ENCODE data around the gene CELA3A. TPM values are rescaled to one million over a fixed set of nuclear protein-coding genes. Genes with fewer than 3 reads are reported as not detected.
"Not testable (repeated sequence)": the region's sequence is repeated elsewhere in the genome, so short reads cannot be mapped to it uniquely, and the experiment has no call there.

CELA3A gene
- total RNA-seq, 1 experiment from 2014 or later, result not detected

GRCh38 chr1:21999645-22000044, 1.8 kb upstream of the CELA3A start:
- H3K4me1 Mint-ChIP-seq (ENCODE audit: insufficient read depth, unreplicated experiment); intact Hi-C loops (cut with micrococcal nuclease); H3K4me3 Mint-ChIP-seq (ENCODE audit: unreplicated experiment); H3K27ac Mint-ChIP-seq (ENCODE audit: low read depth, unreplicated experiment); BruUV-seq (replicated peaks); H3K27me3 Mint-ChIP-seq (ENCODE audit: insufficient read depth, unreplicated experiment); H3K9me3 Mint-ChIP-seq (ENCODE audit: unreplicated experiment); CTCF ChIA-PET; POLR2A ChIA-PET; H3K36me3 Mint-ChIP-seq (ENCODE audit: insufficient read depth, unreplicated experiment): not testable (repeated sequence)
- DNase-seq (ENCODE audit: unreplicated experiment), result peak; percentile 27

DNA sequence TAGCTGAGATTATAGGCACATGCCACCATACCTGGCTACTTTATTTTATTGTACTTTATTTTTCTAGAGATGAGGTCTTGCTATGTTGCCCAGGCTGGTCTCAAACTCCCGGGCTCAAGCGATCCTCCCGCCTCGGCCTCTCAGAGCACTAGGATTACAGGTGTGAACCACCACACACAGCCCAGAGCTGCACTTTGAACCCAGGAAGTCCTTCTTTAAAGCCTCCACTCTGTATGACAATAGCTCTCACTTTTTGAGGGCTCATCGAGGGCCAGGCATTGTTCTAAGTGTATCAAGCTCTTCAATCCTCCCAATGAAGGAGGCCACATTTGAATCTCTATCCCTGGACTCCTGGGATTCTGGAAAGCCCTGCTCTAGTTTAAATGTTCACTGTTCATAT, 1.0 kb downstream of the CELA3A start:
- intact Hi-C loops (cut with micrococcal nuclease); BruUV-seq (replicated peaks); H3K27me3 Mint-ChIP-seq (ENCODE audit: insufficient read depth, unreplicated experiment); DNase-seq (ENCODE audit: unreplicated experiment); H3K4me3 Mint-ChIP-seq (ENCODE audit: unreplicated experiment); H3K36me3 Mint-ChIP-seq (ENCODE audit: insufficient read depth, unreplicated experiment); H3K4me1 Mint-ChIP-seq (ENCODE audit: insufficient read depth, unreplicated experiment); POLR2A ChIA-PET; H3K9me3 Mint-ChIP-seq (ENCODE audit: unreplicated experiment); H3K27ac Mint-ChIP-seq (ENCODE audit: low read depth, unreplicated experiment): not testable (repeated sequence)
- CTCF ChIA-PET, result interaction anchor here (0.7 kb wide), 1 partner anchor 784 kb away, joined by 3 read pairs; no protein-coding TSS in a partner anchor

GRCh38 chr1:22002875-22003274, 1.4 kb downstream of the CELA3A start:
- H3K27me3 Mint-ChIP-seq (ENCODE audit: insufficient read depth, unreplicated experiment); BruUV-seq (replicated peaks); DNase-seq (ENCODE audit: unreplicated experiment); POLR2A ChIA-PET; H3K4me1 Mint-ChIP-seq (ENCODE audit: insufficient read depth, unreplicated experiment); H3K36me3 Mint-ChIP-seq (ENCODE audit: insufficient read depth, unreplicated experiment); H3K9me3 Mint-ChIP-seq (ENCODE audit: unreplicated experiment); intact Hi-C loops (cut with micrococcal nuclease); H3K27ac Mint-ChIP-seq (ENCODE audit: low read depth, unreplicated experiment); H3K4me3 Mint-ChIP-seq (ENCODE audit: unreplicated experiment): not testable (repeated sequence)
- CTCF ChIA-PET, result interaction anchor here (0.7 kb wide), 1 partner anchor 785 kb away, joined by 3 read pairs; no protein-coding TSS in a partner anchor

GRCh38 chr1:22003959-22004358, 2.5 kb downstream of the CELA3A start:
- H3K27me3 Mint-ChIP-seq (ENCODE audit: insufficient read depth, unreplicated experiment); POLR2A ChIA-PET; H3K27ac Mint-ChIP-seq (ENCODE audit: low read depth, unreplicated experiment); DNase-seq (ENCODE audit: unreplicated experiment); H3K4me3 Mint-ChIP-seq (ENCODE audit: unreplicated experiment); BruUV-seq (replicated peaks); CTCF ChIA-PET; H3K9me3 Mint-ChIP-seq (ENCODE audit: unreplicated experiment); H3K36me3 Mint-ChIP-seq (ENCODE audit: insufficient read depth, unreplicated experiment); H3K4me1 Mint-ChIP-seq (ENCODE audit: insufficient read depth, unreplicated experiment); intact Hi-C loops (cut with micrococcal nuclease): not testable (repeated sequence)

DNA sequence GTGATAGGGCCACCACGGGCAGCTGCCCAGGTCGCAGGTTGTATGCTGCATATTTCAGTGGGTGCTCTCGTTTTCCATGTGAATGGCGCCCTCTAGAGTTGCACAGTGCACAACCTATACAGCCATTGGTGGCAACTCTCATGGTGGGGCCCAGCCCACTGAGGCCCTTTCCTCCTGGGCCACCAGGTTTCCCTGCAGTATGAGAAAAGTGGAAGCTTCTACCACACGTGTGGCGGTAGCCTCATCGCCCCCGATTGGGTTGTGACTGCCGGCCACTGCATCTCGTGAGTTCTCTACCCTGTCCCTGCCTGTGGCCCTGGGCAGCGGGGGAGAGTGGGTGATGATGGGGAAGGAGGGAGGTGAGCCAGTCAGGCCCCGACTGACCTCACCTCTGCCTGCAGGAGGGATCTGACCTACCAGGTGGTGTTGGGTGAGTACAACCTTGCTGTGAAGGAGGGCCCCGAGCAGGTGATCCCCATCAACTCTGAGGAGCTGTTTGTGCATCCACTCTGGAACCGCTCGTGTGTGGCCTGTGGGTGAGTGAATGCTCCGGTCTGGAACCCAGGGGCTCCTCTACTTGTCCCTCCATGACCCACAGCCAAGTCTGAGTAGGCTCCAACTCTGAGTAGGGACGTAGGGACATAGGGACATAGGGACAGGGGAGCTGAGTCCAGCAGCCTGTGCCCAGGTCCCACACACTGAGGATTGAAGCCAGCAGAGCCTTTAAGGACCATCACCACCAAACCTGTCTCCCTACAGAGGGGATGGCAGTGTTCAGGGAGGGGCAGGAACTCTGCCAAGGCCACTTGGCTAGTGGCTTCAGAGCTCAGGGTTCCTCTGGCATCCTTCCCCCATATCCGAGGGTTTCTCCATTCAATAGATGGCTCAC, 4.0 kb downstream of the CELA3A start:
- H3K4me3 Mint-ChIP-seq (ENCODE audit: unreplicated experiment); H3K9me3 Mint-ChIP-seq (ENCODE audit: unreplicated experiment); POLR2A ChIA-PET; H3K27me3 Mint-ChIP-seq (ENCODE audit: insufficient read depth, unreplicated experiment); H3K4me1 Mint-ChIP-seq (ENCODE audit: insufficient read depth, unreplicated experiment); H3K36me3 Mint-ChIP-seq (ENCODE audit: insufficient read depth, unreplicated experiment); intact Hi-C loops (cut with micrococcal nuclease); H3K27ac Mint-ChIP-seq (ENCODE audit: low read depth, unreplicated experiment); BruUV-seq (replicated peaks): not testable (repeated sequence)
- DNase-seq (ENCODE audit: unreplicated experiment), result peak; percentile 59
- CTCF ChIA-PET, result interaction anchor here (0.6 kb wide), 1 partner anchor 105 kb away, joined by 4 read pairs; no protein-coding TSS in a partner anchor
- TF ChIP-seq, protein P1, sequence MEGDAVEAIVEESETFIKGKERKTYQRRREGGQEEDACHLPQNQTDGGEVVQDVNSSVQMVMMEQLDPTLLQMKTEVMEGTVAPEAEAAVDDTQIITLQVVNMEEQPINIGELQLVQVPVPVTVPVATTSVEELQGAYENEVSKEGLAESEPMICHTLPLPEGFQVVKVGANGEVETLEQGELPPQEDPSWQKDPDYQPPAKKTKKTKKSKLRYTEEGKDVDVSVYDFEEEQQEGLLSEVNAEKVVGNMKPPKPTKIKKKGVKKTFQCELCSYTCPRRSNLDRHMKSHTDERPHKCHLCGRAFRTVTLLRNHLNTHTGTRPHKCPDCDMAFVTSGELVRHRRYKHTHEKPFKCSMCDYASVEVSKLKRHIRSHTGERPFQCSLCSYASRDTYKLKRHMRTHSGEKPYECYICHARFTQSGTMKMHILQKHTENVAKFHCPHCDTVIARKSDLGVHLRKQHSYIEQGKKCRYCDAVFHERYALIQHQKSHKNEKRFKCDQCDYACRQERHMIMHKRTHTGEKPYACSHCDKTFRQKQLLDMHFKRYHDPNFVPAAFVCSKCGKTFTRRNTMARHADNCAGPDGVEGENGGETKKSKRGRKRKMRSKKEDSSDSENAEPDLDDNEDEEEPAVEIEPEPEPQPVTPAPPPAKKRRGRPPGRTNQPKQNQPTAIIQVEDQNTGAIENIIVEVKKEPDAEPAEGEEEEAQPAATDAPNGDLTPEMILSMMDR (IDR thresholded peaks at IDR 0.05; ENCODE audit: unreplicated experiment), result peak; percentile 35

GRCh38 chr1:22006736-22007135, 5.3 kb downstream of the CELA3A start:
- CTCF ChIA-PET; DNase-seq (ENCODE audit: unreplicated experiment); H3K36me3 Mint-ChIP-seq (ENCODE audit: insufficient read depth, unreplicated experiment); H3K27ac Mint-ChIP-seq (ENCODE audit: low read depth, unreplicated experiment); intact Hi-C loops (cut with micrococcal nuclease); H3K4me3 Mint-ChIP-seq (ENCODE audit: unreplicated experiment); H3K9me3 Mint-ChIP-seq (ENCODE audit: unreplicated experiment); H3K4me1 Mint-ChIP-seq (ENCODE audit: insufficient read depth, unreplicated experiment); BruUV-seq (replicated peaks); H3K27me3 Mint-ChIP-seq (ENCODE audit: insufficient read depth, unreplicated experiment): not testable (repeated sequence)
- POLR2A ChIA-PET, result interaction anchor here (0.8 kb wide), 1 partner anchor 1265 kb away, joined by 3 read pairs; no protein-coding TSS in a partner anchor

DNA sequence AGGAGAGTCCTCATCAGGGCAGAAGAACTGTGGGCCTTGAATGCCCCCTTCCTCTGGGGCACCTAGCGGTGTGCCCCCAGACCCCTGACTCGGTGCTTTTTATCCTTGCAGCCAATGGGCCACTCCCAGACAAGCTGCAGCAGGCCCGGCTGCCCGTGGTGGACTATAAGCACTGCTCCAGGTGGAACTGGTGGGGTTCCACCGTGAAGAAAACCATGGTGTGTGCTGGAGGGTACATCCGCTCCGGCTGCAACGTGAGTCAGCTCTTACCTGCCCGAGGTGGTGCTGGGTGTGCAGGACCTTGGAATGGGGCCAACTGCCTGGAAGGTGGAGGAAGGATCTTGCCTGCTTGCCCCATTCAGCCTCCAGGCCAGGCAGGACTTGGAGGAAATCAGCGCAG, 5.8 kb downstream of the CELA3A start:
- BruUV-seq (replicated peaks); H3K4me1 Mint-ChIP-seq (ENCODE audit: insufficient read depth, unreplicated experiment); H3K36me3 Mint-ChIP-seq (ENCODE audit: insufficient read depth, unreplicated experiment); H3K27me3 Mint-ChIP-seq (ENCODE audit: insufficient read depth, unreplicated experiment); CTCF ChIA-PET; H3K9me3 Mint-ChIP-seq (ENCODE audit: unreplicated experiment); H3K4me3 Mint-ChIP-seq (ENCODE audit: unreplicated experiment); POLR2A ChIA-PET; intact Hi-C loops (cut with micrococcal nuclease); H3K27ac Mint-ChIP-seq (ENCODE audit: low read depth, unreplicated experiment): not testable (repeated sequence)
- DNase-seq (ENCODE audit: unreplicated experiment), result peak; percentile 34

DNA sequence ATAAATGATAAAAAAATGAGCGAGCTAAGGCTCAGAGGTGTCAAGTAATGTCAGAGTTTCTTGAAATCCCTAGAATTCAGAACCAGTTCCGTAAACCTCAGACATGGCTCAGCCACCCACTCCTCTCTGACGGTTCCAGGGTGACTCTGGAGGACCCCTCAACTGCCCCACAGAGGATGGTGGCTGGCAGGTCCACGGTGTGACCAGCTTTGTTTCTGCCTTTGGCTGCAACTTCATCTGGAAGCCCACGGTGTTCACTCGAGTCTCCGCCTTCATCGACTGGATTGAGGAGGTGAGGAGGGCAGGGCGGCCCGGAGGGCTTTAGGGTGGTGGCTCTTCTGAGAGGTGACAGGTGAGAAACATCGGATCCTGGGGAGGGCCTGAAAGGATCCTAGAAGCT, 8.1 kb downstream of the CELA3A start:
- H3K36me3 Mint-ChIP-seq (ENCODE audit: insufficient read depth, unreplicated experiment); DNase-seq (ENCODE audit: unreplicated experiment); intact Hi-C loops (cut with micrococcal nuclease); BruUV-seq (replicated peaks); H3K4me3 Mint-ChIP-seq (ENCODE audit: unreplicated experiment); H3K27me3 Mint-ChIP-seq (ENCODE audit: insufficient read depth, unreplicated experiment); H3K27ac Mint-ChIP-seq (ENCODE audit: low read depth, unreplicated experiment); H3K9me3 Mint-ChIP-seq (ENCODE audit: unreplicated experiment); H3K4me1 Mint-ChIP-seq (ENCODE audit: insufficient read depth, unreplicated experiment); POLR2A ChIA-PET: not testable (repeated sequence)
- CTCF ChIA-PET, result interaction anchor here (0.9 kb wide), 1 partner anchor 9 kb away, joined by 3 read pairs; no protein-coding TSS in a partner anchor

GRCh38 chr1:22012752-22013151, 11.3 kb downstream of the CELA3A start:
- H3K4me1 Mint-ChIP-seq (ENCODE audit: insufficient read depth, unreplicated experiment); intact Hi-C loops (cut with micrococcal nuclease); H3K4me3 Mint-ChIP-seq (ENCODE audit: unreplicated experiment); DNase-seq (ENCODE audit: unreplicated experiment); H3K9me3 Mint-ChIP-seq (ENCODE audit: unreplicated experiment); H3K27me3 Mint-ChIP-seq (ENCODE audit: insufficient read depth, unreplicated experiment); CTCF ChIA-PET; H3K27ac Mint-ChIP-seq (ENCODE audit: low read depth, unreplicated experiment); H3K36me3 Mint-ChIP-seq (ENCODE audit: insufficient read depth, unreplicated experiment); BruUV-seq (replicated peaks); POLR2A ChIA-PET: not testable (repeated sequence)
